Ascending aorta (tissue), 2 donors: ENCODE measurements around the gene ATP6V1D. TPM values are rescaled to one million over a fixed set of nuclear protein-coding genes. Genes with fewer than 3 reads are reported as not detected.
A peak's percentile ranks its signal among the peaks of the same experiment; 100 is the strongest.

Experiments used
- DNase-seq, 2 donors: peaks; one replicate each; pipeline ENCODE4 v3.0.0-alpha.2; 2019; ENCODE audit warnings: low spot score in 2 of 2
- H3K27ac ChIP-seq, 2 donors: fragments of 200-600 bp; sonication (generic); one replicate each; pipeline ENCODE4 v1.5.1; 2016 to 2017; ENCODE audit warnings: mild to moderate bottlenecking in 1 of 2
- H3K27me3 ChIP-seq: fragments of 200-600 bp; sonication (generic); one replicate; pipeline ENCODE4 v1.5.1; 2017
- H3K36me3 ChIP-seq, 2 donors: fragments of 200-600 bp; sonication (generic); one replicate each; pipeline ENCODE4 v1.5.1; 2016
- H3K4me1 ChIP-seq, 2 donors: fragments of 200-600 bp; sonication (generic); one replicate each; pipeline ENCODE4 v1.5.1; 2016 to 2017; ENCODE audit warnings: mild to moderate bottlenecking in 1 of 2
- H3K4me3 ChIP-seq, 2 donors: fragments of 200-600 bp; sonication (generic); one replicate each; pipeline ENCODE4 v1.5.1; 2016 to 2017; ENCODE audit warnings: mild to moderate bottlenecking in 1 of 2
- H3K9me3 ChIP-seq, 2 donors: fragments of 200-600 bp; sonication (generic); one replicate each; pipeline ENCODE4 v1.5.1; 2016
- intact Hi-C: fragments of 100-400 bp; cut with DNase I; formaldehyde crosslinking; loops from one replicate; pipeline ENCODE4 v1.15.1; 2023
- total RNA-seq: library from RNA; depleted of rRNA; stranded (reverse); fragments of >200 nt; gene quantifications from one replicate; pipeline ENCODE4 v1.1.0, GENCODE V29; 2016
- TF ChIP-seq, protein P1 (sequence below), 3 experiments: fragments of 200-600 bp in 2 of 3; fragments of 450-650 bp in 1 of 3; sonication (generic) in 2 of 3; IDR thresholded peaks; one replicate each; pipeline ENCODE4 v1.5.1; 2016 to 2019; ENCODE audit warnings: antibody characterized with exemption in 3 of 3, mild to moderate bottlenecking in 1 of 3, moderate library complexity in 1 of 3

ATP6V1D gene
- total RNA-seq, 1 donor from 2014 or later: 27.6 TPM

DNA sequence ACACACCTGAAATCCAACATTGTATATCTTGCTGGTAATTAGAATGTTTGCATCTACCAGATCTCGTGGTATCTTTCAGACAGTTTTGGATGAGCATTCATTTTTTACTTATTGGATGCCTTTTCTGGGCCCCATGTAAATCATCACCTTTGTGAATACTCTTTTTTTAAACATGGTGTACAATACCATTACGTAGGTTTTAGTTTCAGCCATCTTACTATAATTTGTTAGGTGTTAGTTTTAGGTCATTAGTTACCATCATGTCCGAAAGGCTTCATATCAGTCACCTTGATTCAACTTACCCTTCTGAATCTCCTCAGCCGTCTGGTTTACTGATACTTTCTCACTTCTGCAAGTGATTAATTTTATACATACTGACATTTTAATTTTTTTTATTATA lies 5.9 kb upstream of the ATP6V1D start:
- H3K4me3 ChIP-seq: no peak overlapping the region
- peaks cover 0 to 21% of the 10 kb centered on the region in 2 donors for H3K4me1 ChIP-seq
- H3K27ac ChIP-seq: no peak overlapping the region
- no peaks in the 10 kb centered on the region for H3K27me3 ChIP-seq
- no peak for DNase-seq
- intact Hi-C loops: no loop called here
- H3K9me3 ChIP-seq: no peaks in the 10 kb centered on the region
- TF ChIP-seq, protein P1, sequence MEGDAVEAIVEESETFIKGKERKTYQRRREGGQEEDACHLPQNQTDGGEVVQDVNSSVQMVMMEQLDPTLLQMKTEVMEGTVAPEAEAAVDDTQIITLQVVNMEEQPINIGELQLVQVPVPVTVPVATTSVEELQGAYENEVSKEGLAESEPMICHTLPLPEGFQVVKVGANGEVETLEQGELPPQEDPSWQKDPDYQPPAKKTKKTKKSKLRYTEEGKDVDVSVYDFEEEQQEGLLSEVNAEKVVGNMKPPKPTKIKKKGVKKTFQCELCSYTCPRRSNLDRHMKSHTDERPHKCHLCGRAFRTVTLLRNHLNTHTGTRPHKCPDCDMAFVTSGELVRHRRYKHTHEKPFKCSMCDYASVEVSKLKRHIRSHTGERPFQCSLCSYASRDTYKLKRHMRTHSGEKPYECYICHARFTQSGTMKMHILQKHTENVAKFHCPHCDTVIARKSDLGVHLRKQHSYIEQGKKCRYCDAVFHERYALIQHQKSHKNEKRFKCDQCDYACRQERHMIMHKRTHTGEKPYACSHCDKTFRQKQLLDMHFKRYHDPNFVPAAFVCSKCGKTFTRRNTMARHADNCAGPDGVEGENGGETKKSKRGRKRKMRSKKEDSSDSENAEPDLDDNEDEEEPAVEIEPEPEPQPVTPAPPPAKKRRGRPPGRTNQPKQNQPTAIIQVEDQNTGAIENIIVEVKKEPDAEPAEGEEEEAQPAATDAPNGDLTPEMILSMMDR (IDR thresholded peaks at IDR 0.05): no peak
- peaks cover 45 to 59% of the 10 kb centered on the region in 2 donors for H3K36me3 ChIP-seq

DNA sequence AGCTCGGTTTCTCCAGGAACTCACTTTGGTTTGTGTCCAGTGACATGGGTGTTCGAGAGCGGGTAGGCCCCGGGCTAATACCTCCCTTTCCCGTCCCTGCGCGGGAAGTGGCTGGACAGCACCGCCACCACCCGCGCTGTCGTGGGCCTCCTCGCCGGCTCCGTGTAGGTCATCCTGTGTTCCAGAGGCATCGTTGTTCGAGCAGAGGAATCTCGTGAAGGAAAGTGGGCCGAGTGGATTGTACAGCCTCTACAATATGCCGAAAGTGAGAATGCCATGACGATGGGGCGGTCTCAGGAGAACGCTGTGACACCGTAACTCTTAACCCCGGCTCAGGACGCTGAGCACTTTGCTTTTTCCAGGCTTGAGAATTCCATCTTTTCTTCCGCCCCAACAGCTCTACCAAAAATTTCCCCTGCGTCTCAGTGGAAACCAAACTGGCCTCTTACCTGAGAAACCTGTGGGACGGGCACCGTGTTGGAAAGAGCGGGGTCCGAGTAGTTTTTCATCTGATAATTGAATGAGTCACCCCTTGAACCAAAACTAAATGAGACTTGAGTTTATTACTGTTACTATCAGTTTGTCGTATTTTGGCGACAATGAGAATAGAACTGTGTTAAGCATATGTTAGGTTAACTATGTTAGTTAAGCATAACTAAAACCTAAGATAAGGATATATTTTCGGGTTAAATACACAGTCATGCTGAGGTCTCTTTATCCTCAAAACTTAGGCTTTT lies 1.0 kb upstream of the ATP6V1D start:
- TF ChIP-seq, protein P1 (IDR thresholded peaks at IDR 0.05): no peak
- peaks cover 6 to 11% of the 10 kb centered on the region in 2 donors for H3K36me3 ChIP-seq
- DNase-seq: no peak
- H3K4me3 ChIP-seq: peak overlapping the region; percentile 71 to 85
- no peaks in the 10 kb centered on the region for H3K9me3 ChIP-seq
- no peaks in the 10 kb centered on the region for H3K27me3 ChIP-seq
- H3K4me1 ChIP-seq: peaks cover 6 to 36% of the 10 kb centered on the region in 2 donors
- intact Hi-C loops: loop anchor here (1.0 to 5.0 kb wide), 2 partner anchors 119 to 853 kb away; partner anchors contain the start of genes GPHN and PALS1
- H3K27ac ChIP-seq: peak overlapping the region; percentile 87 to 95

DNA sequence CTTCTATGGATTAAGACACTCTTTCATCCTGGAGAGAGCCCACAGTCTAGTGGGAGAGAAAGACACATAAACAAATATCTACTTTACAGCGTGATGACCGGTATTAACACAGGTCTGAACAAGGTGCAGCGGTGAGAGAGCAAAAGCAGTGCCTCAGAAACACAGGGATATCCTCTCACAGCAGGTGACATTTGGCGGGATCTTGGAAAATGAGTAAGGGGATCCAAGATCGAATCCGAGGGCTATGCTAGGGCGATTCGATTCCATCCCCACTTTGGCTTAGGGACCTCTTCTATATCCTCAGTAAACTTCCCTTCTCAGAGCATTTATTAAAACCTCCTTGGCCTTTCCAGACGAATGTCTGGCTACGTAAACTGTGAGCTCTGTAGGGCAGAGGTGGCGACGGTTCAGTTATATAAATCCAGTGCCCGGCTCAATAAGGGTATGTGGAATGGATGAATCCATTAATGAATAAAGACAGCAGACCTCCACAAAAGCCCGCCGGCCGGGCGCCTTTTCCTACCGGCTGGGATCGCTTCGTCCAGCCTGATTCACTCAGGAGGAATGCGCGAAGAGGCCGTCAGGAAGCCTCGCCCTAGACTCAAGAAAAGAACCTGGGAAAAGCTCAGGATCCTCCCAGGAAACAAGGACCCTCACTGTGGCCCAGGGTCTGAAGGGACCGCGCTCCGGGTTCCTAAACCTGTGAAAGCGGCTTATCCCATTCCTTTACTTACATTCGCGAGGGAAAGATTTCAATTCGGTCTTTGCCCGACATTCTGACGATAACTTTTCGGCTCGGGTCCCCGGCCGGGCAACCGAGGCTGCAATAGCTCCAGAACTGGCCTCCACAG lies 455 bp downstream of the ATP6V1D start:
- peak overlapping the region; percentile 73 to 87 for H3K27ac ChIP-seq
- peak in 1 of 2 donors; percentile 65 for DNase-seq
- H3K9me3 ChIP-seq: no peaks in the 10 kb centered on the region
- peak overlapping the region; percentile 68 to 77 for H3K4me3 ChIP-seq
- intact Hi-C loops: loop anchor here (10.0 kb wide), 1 partner anchor 336 kb away; the partner anchor contains the start of gene RDH11
- no peaks in the 10 kb centered on the region for H3K27me3 ChIP-seq
- H3K36me3 ChIP-seq: no peaks in the 10 kb centered on the region
- TF ChIP-seq, protein P1 (IDR thresholded peaks at IDR 0.05): no peak
- peaks cover 6 to 33% of the 10 kb centered on the region in 2 donors for H3K4me1 ChIP-seq

DNA sequence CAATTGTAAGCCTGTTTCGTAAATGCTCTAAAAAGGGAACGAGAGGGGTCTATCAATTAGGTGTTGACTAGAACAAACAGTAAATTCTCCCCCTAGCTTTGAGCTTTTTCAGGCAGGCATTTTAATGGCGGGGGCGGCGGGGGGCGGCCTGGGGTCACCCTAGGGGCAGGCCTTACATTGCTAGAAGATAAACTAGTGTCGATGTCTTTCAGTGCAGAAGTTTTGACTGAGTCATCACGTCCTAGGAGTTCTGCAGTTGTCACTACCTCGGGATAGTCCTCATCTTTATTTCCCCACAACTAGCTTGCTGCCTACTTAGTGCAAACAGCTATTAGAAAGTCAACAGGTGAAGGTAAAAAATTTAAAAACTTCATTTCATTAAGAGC lies 1.6 kb downstream of the ATP6V1D start:
- Histone ChIP-seq H3K4me3 (peak overlapping the region in 1 of 2 donors; percentile 68), H3K36me3 (no peaks in the 10 kb centered on the region), H3K27me3 (no peaks in the 10 kb centered on the region), H3K4me1 (peaks cover 6 to 32% of the 10 kb centered on the region in 2 donors), H3K27ac (no peak overlapping the region), H3K9me3 (no peaks in the 10 kb centered on the region)
- intact Hi-C loops: loop anchor here (10.0 kb wide), 1 partner anchor 337 kb away; the partner anchor contains the start of gene RDH11
- TF ChIP-seq, protein P1 (IDR thresholded peaks at IDR 0.05): no peak
- DNase-seq: no peak

DNA sequence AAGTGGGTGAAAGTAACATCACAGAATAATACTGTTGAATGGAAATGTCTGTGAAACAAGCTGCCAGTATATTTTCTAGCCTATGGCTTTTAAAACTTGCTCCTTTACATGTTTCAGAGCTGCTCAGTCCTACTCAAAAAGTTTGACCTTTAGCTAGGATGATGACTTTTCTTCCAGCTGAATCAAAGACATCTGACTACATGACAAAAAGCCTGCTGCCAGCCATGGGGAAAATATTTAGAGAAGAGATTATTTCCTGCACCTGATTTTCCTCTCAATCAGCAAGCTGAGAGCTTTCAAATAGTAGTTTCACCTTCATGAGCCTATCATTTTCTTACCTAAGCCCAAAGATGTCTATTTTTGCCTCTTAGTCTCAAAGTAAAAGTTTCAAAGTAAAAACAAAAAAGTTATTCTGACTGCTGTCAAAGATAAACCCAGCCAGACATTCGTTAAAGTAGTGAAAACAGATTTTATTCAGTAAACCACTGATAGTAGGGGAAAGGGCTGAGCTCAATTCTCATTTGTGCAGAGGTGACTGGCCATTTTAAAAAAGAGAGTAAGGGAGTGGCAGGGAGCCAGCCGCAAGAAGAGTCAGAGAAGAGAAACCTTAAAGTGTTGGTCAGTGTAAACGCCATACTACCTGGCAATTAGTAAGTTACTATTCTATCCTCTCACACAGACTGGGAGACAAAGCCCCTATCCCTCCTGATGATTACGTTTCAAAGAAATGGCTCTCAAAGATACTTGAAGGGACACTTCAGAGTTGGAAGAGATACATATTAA lies 2.2 kb downstream of the ATP6V1D start:
- Histone ChIP-seq H3K4me1 (peaks cover 6 to 29% of the 10 kb centered on the region in 2 donors), H3K9me3 (no peaks in the 10 kb centered on the region), H3K27me3 (no peaks in the 10 kb centered on the region), H3K27ac (no peak overlapping the region), H3K36me3 (no peaks in the 10 kb centered on the region), H3K4me3 (no peak overlapping the region)
- TF ChIP-seq, protein P1 (IDR thresholded peaks at IDR 0.05): no peak
- DNase-seq: no peak
- intact Hi-C loops: loop anchor here (10.0 kb wide), 1 partner anchor 337 kb away; the partner anchor contains the start of gene RDH11
